ENCODE data around the gene CADPS.
A peak's percentile ranks its signal among the peaks of the same experiment; 100 is the strongest.

Gene CADPS

DNA sequence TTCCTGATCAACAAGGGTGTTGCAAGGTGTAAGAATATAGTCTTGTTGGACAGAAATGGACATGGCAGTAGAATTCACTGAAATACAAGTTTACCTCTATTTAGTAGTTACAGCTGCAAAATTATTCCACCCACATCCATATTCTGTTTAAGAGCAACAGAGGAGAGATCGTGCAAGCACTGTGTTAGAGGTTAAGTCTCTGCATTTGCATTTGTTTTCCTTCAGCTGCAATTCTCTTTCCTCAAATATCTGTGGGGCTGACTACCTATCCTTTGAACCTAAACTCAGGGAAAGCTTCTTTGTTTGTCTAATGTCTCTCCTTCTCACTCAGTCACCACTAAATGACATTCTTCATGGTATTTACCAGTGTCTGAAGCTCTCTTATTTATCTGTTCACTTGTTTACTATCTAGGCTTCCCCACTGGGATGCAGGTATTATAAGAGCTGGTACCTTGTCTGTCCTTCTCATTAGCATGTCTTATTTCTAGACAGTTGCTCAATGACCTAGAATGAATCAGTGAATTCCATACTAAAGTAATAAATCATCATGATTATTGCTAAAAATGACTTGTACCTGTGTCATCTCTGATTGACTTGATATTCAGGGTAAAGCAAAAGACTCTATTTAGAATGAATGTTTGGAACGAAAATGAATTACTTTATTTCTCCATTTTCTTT is 326.5 kb downstream of the CADPS start:
- DNase-seq = no peak

DNA sequence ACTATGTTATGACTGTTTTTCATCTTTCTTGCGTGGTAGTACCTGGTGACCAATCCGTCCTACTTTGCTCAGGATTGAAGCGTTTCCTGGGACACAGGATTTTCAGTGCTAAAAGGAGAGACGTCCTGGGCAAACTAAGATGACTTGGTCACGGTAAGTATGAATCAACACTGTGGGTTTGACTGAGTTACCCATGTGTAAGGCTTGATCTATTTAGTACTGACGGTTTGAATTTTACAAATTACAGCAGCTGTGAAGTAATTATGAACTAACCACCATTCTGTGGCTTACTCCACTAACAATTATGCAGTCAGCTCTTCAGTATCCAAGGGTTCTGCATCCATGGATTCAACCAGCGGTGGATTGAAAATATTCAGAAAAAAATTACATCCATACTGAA is 328.9 kb downstream of the CADPS start:
- no peak for DNase-seq

GRCh38 chr3:62542185-62542584 is 333.0 kb downstream of the CADPS start:
- DNase-seq = no peak

DNA sequence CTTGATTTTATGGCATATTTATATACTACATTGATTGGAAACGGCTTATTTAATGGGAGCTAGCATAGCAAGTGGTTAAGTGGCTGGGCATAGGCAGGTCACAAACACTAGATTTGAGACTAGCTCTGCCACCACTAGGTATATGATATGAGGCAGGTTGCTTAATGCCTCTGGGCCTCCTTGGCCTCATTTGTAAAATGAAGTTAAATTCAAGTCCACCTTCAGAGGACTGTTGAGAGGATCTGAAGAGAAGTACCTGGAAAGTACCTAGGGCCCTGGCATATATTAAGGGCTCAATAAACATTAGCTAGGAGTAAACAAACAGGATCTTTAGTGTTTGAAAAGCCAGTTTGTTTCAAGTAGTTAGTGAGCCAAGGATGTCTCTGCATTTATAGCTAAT is 335.5 kb downstream of the CADPS start:
- no peak for DNase-seq

GRCh38 chr3:62538691-62539356 is 336.4 kb downstream of the CADPS start:
- no peak for DNase-seq

DNA sequence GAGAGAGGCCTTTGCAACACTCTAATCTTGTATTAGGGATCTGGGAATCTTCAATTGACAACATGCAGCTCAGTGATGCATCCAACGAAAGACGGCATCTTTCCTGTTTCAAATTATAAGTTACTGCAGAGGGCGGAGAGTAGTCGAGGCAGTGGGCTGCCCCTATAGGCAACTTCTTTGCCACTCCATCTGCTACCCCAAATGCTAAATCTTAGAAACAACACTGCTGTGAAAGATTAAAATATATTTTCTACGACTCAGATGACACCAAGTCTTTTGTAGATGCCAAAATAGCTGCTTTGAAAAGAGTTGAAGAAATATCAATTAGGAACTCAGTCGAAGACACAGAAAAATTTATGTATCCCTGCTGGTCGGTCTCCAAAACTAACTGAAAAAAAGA is 340.9 kb downstream of the CADPS start:
- DNase-seq = no peak

DNA sequence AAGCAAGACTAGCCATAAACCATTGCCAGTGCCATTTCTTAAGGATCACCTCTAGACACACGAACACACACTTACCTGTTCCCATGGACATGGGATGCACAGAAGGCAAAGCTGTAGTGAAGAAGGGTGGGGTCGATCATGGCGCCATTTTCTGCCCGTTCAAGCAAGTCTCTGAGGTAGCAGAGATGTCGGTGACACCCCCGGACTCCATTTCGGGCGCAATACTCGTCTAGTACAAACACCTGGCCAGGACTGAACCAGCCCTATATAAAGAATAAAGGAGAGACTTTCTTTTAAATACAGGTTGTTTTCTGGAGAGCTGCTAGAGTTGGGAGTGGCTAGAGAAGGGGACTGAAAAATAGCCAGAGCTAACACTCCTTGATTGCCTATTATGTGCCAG is 342.4 kb downstream of the CADPS start:
- DNase-seq = no peak

DNA sequence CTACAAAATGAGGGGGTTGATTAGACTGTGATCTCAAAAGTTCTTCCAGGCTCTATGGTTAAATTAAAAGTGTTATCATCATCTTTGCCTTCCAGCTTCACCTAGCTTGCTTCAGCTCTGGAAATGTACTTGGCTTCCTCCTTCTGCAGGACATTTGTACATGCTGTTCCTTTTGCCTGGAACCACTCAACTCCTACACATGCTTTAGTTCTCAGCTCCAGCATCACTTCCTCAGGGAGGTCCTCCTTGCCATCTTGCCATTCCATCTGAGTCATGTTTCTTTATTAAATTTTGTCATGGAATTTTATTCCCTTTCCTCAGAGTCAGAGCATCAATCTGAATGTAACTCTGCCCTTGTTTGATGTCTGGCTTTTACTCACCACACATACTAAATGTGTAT is 343.2 kb downstream of the CADPS start:
- no peak for DNase-seq

- no peak for DNase-seq
Observed at GRCh38 chr3:62531493-62531892, 343.7 kb downstream of the CADPS start.

DNA sequence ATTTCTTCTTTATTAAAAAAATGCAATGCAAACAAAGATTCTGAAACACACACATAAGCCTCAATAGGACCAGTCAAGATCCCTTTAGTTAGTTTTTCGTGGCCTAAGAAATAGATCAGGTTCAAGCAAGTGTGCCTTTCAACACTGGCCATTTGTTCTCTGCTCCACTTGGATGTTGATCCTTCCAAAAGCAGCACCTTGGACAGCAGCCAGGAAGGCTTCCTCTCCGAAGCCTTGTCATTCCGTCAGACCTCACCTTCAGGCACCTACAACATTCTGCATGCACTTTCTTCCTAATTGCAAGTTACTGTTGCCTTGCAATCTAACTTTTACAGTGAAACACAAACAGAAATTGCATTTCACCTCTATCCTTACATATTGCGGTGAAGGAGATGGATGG is 346.0 kb downstream of the CADPS start:
- peak; percentile 35 for DNase-seq

DNA sequence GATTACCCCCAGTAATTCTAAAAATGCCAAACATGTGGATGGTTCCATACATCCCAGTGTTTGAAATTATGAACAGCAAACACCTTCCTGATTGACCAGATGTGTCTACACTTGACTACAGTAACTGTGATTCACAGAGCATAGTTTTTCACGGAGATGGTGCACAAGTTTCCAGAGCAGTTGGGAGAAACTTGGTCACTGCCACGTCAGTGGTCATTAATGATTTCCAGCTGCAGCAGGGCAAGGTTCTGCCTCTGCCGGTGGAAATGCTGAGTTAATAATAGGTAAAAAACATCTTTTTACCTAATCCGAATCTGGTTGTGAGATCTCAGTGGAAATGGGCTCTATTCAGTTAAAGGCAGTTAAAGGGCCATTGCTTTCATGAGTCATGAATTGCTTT is 347.7 kb downstream of the CADPS start:
- no peak for DNase-seq

DNA sequence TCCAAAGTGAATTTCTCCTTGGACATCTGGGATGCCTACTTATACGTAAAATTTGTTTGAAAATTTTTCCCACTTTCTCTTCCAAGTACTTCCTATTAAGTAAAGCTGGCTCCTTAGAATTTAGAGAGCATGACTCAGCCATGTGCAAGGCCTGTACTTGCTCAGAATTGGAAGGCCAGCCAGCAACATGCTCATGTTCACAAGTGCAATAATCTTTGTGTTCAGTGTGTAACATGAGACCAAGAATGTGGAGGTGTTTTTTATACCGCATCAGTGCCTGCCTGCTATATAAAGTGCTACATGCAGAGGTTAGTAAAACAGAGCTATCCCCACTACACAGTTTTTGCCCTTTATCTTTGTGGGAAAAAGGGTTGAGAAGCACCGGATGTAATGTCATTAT is 349.9 kb downstream of the CADPS start:
- no peak for DNase-seq

- no peak for DNase-seq
Observed at GRCh38 chr3:62523672-62524071, 351.5 kb downstream of the CADPS start.

GRCh38 chr3:62521464-62522105 is 353.6 kb downstream of the CADPS start:
- DNase-seq = no peak

- DNase-seq = no peak
Observed at GRCh38 chr3:62503516-62503915, 371.7 kb downstream of the CADPS start.

DNA sequence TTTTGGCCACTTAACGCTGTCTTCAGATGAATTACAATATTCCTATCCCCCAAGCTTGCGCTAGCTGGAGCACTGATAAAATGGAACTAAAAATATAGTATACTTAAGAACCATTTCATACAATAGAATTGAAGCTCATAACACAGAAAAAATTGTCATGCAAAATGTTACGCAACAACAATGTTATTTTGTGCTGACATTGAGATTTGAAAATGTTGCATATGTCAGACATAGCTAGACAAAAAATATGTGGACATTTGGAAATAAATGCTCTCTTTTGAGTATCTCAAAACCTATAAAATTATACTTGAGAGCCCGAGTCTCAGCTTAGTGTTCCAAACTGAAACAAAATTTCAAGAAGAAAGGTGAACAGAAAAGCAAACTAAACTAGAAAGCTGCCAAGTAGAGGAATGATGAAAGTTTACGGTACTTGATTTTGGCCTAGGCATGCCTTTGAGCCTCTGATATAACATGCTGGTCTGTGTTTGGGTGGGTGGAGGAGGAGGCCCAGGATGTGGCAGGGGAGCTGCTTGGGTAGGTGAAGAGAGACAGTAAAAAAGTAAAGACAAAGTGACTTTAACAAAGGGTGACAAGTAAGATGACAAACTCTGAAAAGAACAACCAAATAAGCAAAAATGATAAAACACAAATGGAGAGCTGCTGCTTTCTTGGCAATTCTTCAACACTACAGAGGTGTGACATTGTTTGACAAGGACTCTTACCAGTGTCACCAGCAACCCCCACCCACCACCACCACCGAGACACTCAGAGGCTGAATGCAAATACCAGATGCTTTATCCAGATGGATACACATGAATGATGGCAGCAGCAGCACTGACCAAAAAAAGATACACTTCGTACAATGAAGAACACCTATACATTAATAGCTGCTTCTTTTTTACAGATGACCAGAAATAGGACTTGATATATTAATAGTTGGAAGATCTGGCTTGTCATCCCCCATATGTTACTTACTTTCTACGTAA is 372.6 kb downstream of the CADPS start:
- no peak for DNase-seq

DNA sequence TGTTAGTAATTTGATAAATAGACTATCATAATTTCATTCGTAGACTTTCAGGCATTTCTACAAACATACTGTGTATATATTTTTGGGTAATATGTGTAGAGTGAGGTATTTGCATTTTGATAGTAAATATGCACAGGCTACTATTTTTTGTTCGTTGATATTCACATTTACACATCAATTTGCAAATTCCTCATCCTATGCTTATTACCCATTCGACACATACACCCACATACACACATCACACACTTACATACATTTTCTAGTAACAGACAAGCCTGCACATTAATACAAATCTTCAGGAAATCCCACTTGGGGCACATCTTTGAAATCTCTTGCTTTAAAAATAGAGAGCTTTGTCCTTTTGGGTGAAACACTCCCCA is 373.9 kb downstream of the CADPS start:
- DNase-seq = no peak

DNA sequence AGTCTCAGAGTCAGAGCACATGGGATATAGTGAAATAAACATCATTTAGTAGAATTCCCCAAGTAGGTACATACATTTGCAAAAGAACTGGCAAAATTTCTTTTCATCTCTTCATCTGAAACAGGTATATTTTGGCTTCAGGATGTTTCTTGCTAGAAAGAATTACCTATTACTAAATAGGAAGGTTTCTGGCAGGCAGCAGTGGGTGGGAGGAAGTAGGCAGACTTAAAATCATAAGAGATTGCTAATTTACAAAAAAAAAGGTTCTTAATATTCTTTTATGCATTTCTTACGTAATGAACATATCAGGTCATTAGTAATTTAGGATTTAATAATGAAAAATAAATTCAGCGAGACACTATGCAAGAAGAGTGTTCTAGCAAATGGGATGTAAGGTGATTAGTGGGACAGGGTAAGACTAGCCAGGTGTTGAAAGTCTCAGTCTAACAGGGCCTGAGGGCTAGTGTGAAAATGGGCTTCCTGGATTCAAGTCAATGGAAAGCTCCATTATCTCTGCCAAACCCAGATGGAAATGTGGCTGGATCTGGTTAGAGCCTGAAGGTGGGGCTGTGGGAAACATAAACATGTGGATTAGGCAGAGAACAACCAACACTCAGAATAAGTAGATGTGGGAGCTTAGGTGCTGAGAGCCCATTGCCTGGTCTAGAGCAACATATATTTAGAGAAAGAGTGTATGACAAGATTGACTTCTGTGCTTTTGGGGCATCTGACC is 374.5 kb downstream of the CADPS start:
- DNase-seq = no peak

GRCh38 chr3:62497156-62497555 is 378.1 kb downstream of the CADPS start:
- DNase-seq = no peak

- DNase-seq = no peak
Observed at GRCh38 chr3:62496503-62496902, 378.7 kb downstream of the CADPS start.

- no peak for DNase-seq
Observed at GRCh38 chr3:62493109-62493801, 382.0 kb downstream of the CADPS start.

- no peak for DNase-seq
Observed at GRCh38 chr3:62482961-62483360, 392.3 kb downstream of the CADPS start.
